ENCODE data around the gene DDAH2. TPM values are rescaled to one million over a fixed set of nuclear protein-coding genes. Genes with fewer than 3 reads are reported as not detected.

DDAH2 gene
- total RNA-seq, 4 donors from 2014 or later, result 78.3 to 148 (median 107) TPM

GRCh38 chr6:31692353-31692752 is 36.7 kb downstream of the DDAH2 start:
- Histone ChIP-seq H3K9me3 (no peaks in the 10 kb centered on the region), H3K4me3 (no peak overlapping the region), H3K4me1 (no peaks in the 10 kb centered on the region), H3K27ac (no peak overlapping the region), H3K27me3 (no peaks in the 10 kb centered on the region), H3K36me3 (peaks cover 0 to 55% (median 29%) of the 10 kb centered on the region in 4 donors)
- DNase-seq, result no peak
- TF ChIP-seq EP300 (IDR thresholded peaks at IDR 0.05; ENCODE audit: low read depth) (no peak), POLR2A (IDR thresholded peaks at IDR 0.05) (no peak), CTCF (IDR thresholded peaks at IDR 0.05) (no peak), POLR2AphosphoS5 (IDR thresholded peaks at IDR 0.05) (no peak)
- in situ Hi-C loops (cut with MboI; ENCODE audit: low pct_ligation_motif_present in 1 of 4, low pct_unique_long_range_greater_than_20kb in 1 of 4, low sequenced_read_pairs in 3 of 4), result no loop called here
- 87% methylated on average over 4 of the region's 4 CpGs; no CpG with 5 or more reads in 1 of the 2 donors for WGBS, 2 donors (ENCODE audit: low coverage in 1 of 2)
- intact Hi-C loops (cut with DNase I; ENCODE audit: low total_unique reads), result no loop called here

GRCh38 chr6:31691564-31692108 is 37.5 kb downstream of the DDAH2 start:
- H3K4me1 ChIP-seq, result no peaks in the 10 kb centered on the region
- H3K9me3 ChIP-seq, result no peaks in the 10 kb centered on the region
- WGBS, 2 donors (ENCODE audit: low coverage in 1 of 2), result 94% methylated on average over 12 of the region's 12 CpGs; no CpG with 5 or more reads in 1 of the 2 donors
- H3K36me3 ChIP-seq, result peaks cover 0 to 55% (median 27%) of the 10 kb centered on the region in 4 donors
- intact Hi-C loops (cut with DNase I; ENCODE audit: low total_unique reads), result no loop called here
- in situ Hi-C loops (cut with MboI; ENCODE audit: low pct_ligation_motif_present in 1 of 4, low pct_unique_long_range_greater_than_20kb in 1 of 4, low sequenced_read_pairs in 3 of 4), result no loop called here
- H3K27me3 ChIP-seq, result no peaks in the 10 kb centered on the region
- DNase-seq, result no peak
- H3K4me3 ChIP-seq, result no peak overlapping the region
- no peak overlapping the region for H3K27ac ChIP-seq
- no peak for TF ChIP-seq EP300 (IDR thresholded peaks at IDR 0.05; ENCODE audit: low read depth)
- no peak for TF ChIP-seq POLR2AphosphoS5 (IDR thresholded peaks at IDR 0.05)
- TF ChIP-seq POLR2A (IDR thresholded peaks at IDR 0.05), result no peak
- no peak for TF ChIP-seq CTCF (IDR thresholded peaks at IDR 0.05)

- intact Hi-C loops (cut with DNase I; ENCODE audit: low total_unique reads), result no loop called here
- no peak for DNase-seq
- H3K9me3 ChIP-seq, result no peaks in the 10 kb centered on the region
- peak overlapping the region in 2 of 4 donors; percentile 48 to 53 for H3K27ac ChIP-seq
- in situ Hi-C loops (cut with MboI; ENCODE audit: low pct_ligation_motif_present in 1 of 4, low pct_unique_long_range_greater_than_20kb in 1 of 4, low sequenced_read_pairs in 3 of 4), result no loop called here
- WGBS, 2 donors (ENCODE audit: low coverage in 1 of 2), result 82 to 90% methylated on average over 4 to 6 of the region's 6 CpGs
- no peaks in the 10 kb centered on the region for H3K4me1 ChIP-seq
- H3K4me3 ChIP-seq, result no peak overlapping the region
- H3K36me3 ChIP-seq, result peaks cover 0 to 53% (median 26%) of the 10 kb centered on the region in 4 donors
- TF ChIP-seq POLR2A (IDR thresholded peaks at IDR 0.05) (no peak), POLR2AphosphoS5 (IDR thresholded peaks at IDR 0.05) (no peak), EP300 (IDR thresholded peaks at IDR 0.05; ENCODE audit: low read depth) (no peak), CTCF (IDR thresholded peaks at IDR 0.05) (no peak)
- no peaks in the 10 kb centered on the region for H3K27me3 ChIP-seq
These were observed 38.0 kb downstream of the DDAH2 start for GRCh38 chr6:31691078-31691463.

- Histone ChIP-seq H3K27me3 (no peaks in the 10 kb centered on the region), H3K4me3 (no peak overlapping the region), H3K27ac (peak overlapping the region in 3 of 4 donors; percentile 43 to 53 (median 48)), H3K4me1 (no peaks in the 10 kb centered on the region), H3K36me3 (peaks cover 0 to 47% (median 23%) of the 10 kb centered on the region in 4 donors), H3K9me3 (no peaks in the 10 kb centered on the region)
- WGBS, 2 donors (ENCODE audit: low coverage in 1 of 2), result 54 to 63% methylated on average over 3 to 10 of the region's 10 CpGs
- DNase-seq, result peak; percentile 44
- no peak for TF ChIP-seq CTCF (IDR thresholded peaks at IDR 0.05)
- no peak for TF ChIP-seq POLR2A (IDR thresholded peaks at IDR 0.05)
- TF ChIP-seq EP300 (IDR thresholded peaks at IDR 0.05; ENCODE audit: low read depth), result no peak
- TF ChIP-seq POLR2AphosphoS5 (IDR thresholded peaks at IDR 0.05), result no peak
- intact Hi-C loops (cut with DNase I; ENCODE audit: low total_unique reads) (no loop called here), in situ Hi-C loops (cut with MboI; ENCODE audit: low pct_ligation_motif_present in 1 of 4, low pct_unique_long_range_greater_than_20kb in 1 of 4, low sequenced_read_pairs in 3 of 4) (no loop called here)
These were observed 38.6 kb downstream of the DDAH2 start for GRCh38 chr6:31690231-31691077.

Measured in transverse colon (tissue), 4 donors.